Duodenal mucosa (tissue), 2 donors: Measurements from ENCODE around the gene RCOR2.
A peak's percentile ranks its signal among the peaks of the same experiment; 100 is the strongest.
"Not testable (repeated sequence)": the region's sequence is repeated elsewhere in the genome, so short reads cannot be mapped to it uniquely, and the experiment has no call there.

Source experiments
- H3K27ac ChIP-seq: one replicate; pipeline ENCODE4 v1.7.0; 2013; ENCODE audit warnings: low read depth, low read length
- H3K27me3 ChIP-seq, 2 donors: one replicate each; pipeline ENCODE4 v1.7.0; 2013; ENCODE audit warnings: low read length in 2 of 2, control low read depth in 1 of 2; ENCODE audit not compliant: insufficient read depth in 2 of 2, control insufficient read depth in 1 of 2
- H3K36me3 ChIP-seq, 2 donors: one replicate each; pipeline ENCODE4 v1.7.0; 2013; ENCODE audit warnings: low read length in 2 of 2, control low read depth in 1 of 2; ENCODE audit not compliant: insufficient read depth in 2 of 2, control insufficient read depth in 1 of 2
- H3K4me1 ChIP-seq, 2 donors: one replicate each; pipeline ENCODE4 v1.7.0; 2013; ENCODE audit warnings: low read length in 2 of 2, control low read depth in 1 of 2; ENCODE audit not compliant: insufficient read depth in 2 of 2, control insufficient read depth in 1 of 2
- H3K4me3 ChIP-seq, 2 donors: one replicate each; pipeline ENCODE4 v1.7.0; 2013; ENCODE audit warnings: low read length in 2 of 2, low read depth in 1 of 2
- H3K9ac ChIP-seq, 2 donors: one replicate each; pipeline ENCODE4 v1.7.0; 2013; ENCODE audit warnings: low read length in 2 of 2, low read depth in 1 of 2
- H3K9me3 ChIP-seq, 2 donors: one replicate each; pipeline ENCODE4 v1.7.0; 2013; ENCODE audit warnings: low read length in 2 of 2, control low read depth in 1 of 2; ENCODE audit not compliant: control insufficient read depth in 1 of 2

Gene RCOR2

DNA sequence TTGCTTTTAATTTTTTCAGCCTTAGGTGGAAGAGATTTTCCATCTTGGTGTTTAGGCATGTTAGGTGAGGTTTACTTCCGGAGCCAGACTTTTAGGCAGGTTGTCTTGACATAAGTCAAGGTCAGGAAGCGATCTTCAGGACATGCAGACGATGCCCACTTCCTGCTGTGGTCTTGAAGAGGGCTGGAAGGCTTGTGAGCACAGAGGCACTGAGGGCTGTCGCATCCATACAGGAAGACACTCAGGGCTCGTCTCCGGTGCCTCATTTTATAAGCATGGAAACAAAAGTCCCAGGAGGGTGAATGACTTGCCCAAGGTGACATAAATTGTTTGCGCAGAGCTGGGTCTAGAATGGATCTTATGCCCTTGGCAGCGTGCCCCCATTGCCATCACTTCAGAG lies 47.3 kb downstream of the RCOR2 start:
- H3K27me3 ChIP-seq: no peaks in the 10 kb centered on the region
- peaks cover 78 to 84% of the 10 kb centered on the region in 2 donors for H3K4me1 ChIP-seq
- H3K4me3 ChIP-seq: no peak overlapping the region
- peaks cover 0 to 5% of the 10 kb centered on the region in 2 donors for H3K36me3 ChIP-seq
- H3K27ac ChIP-seq: no peak overlapping the region
- H3K9ac ChIP-seq: peak overlapping the region in 1 of 2 donors; percentile 27
- H3K9me3 ChIP-seq: no peaks in the 10 kb centered on the region

- Histone ChIP-seq H3K9ac (peak overlapping the region in 1 of 2 donors; percentile 27), H3K4me3 (peak overlapping the region in 1 of 2 donors; percentile 32), H3K9me3 (no peaks in the 10 kb centered on the region), H3K4me1 (peaks cover 78 to 79% of the 10 kb centered on the region in 2 donors), H3K27me3 (no peaks in the 10 kb centered on the region), H3K27ac (no peak overlapping the region), H3K36me3 (peaks cover 0 to 5% of the 10 kb centered on the region in 2 donors)
These were observed 47.8 kb downstream of the RCOR2 start for GRCh38 chr11:63869171-63869591.

GRCh38 chr11:63868399-63869064 lies 48.4 kb downstream of the RCOR2 start:
- Histone ChIP-seq H3K4me3 (peak overlapping the region in 1 of 2 donors; percentile 32), H3K9me3 (no peaks in the 10 kb centered on the region), H3K4me1 (peaks cover 72 to 74% of the 10 kb centered on the region in 2 donors), H3K27me3 (no peaks in the 10 kb centered on the region), H3K27ac (no peak overlapping the region), H3K9ac (no peak overlapping the region), H3K36me3 (peaks cover 0 to 3% of the 10 kb centered on the region in 2 donors)

DNA sequence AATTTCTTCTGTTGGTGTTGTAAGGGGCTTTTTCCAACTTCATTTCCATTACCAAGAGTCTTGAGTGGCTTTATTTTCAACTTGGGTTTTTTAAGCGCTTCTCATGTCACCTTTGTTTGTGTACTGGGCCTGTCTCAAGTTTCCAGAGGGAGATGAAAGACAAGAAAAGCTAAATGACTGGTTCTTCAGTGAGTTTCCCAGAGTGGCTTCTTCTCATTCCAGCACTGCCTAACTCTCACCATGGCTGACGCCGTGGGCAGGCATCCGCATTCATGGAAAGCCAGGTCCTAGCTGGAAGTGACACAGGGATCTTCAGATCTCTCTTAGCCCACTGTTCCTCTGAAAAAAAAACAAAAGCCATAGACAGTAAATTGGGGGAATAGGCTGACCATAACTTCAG lies 49.5 kb downstream of the RCOR2 start:
- Histone ChIP-seq H3K9ac (no peak overlapping the region), H3K4me1 (peaks cover 70 to 73% of the 10 kb centered on the region in 2 donors), H3K36me3 (peaks cover 0 to 3% of the 10 kb centered on the region in 2 donors), H3K27ac (no peak overlapping the region), H3K4me3 (no peak overlapping the region), H3K9me3 (no peaks in the 10 kb centered on the region), H3K27me3 (no peaks in the 10 kb centered on the region)

DNA sequence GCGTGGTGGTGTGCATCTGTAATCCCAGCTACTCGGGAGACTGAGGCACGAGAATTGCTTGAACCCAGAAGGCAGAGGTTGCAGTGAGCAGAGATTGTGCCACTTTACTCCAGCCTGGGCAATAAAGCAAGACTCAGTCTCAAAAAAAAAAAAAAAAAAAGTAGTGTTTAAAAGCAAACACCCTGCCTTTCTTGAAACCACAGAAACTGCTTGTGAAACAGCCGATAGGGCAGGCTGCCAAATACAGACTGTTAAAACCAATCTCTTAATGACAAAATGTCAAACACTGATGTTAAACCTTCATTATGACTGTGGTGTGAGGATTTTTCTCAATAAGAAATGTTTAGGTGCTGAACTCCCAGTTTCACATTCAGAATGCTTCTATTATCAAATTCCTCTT lies 50.8 kb downstream of the RCOR2 start:
- Histone ChIP-seq H3K36me3 (peaks cover 5 to 13% of the 10 kb centered on the region in 2 donors), H3K9ac (no peak overlapping the region), H3K9me3 (no peaks in the 10 kb centered on the region), H3K4me1 (peaks cover 62 to 68% of the 10 kb centered on the region in 2 donors), H3K27me3 (no peaks in the 10 kb centered on the region), H3K27ac (no peak overlapping the region), H3K4me3 (no peak overlapping the region)

GRCh38 chr11:63863620-63864019 lies 53.3 kb downstream of the RCOR2 start:
- Histone ChIP-seq H3K4me1 (peaks cover 42 to 47% of the 10 kb centered on the region in 2 donors), H3K36me3 (peaks cover 10 to 13% of the 10 kb centered on the region in 2 donors)
- not testable (repeated sequence) for H3K9ac ChIP-seq, H3K27ac ChIP-seq, H3K4me3 ChIP-seq, H3K27me3 ChIP-seq, H3K9me3 ChIP-seq

GRCh38 chr11:63862923-63863322 lies 54.0 kb downstream of the RCOR2 start:
- Histone ChIP-seq H3K9ac (no peak overlapping the region), H3K4me1 (peaks cover 45 to 49% of the 10 kb centered on the region in 2 donors), H3K4me3 (no peak overlapping the region), H3K36me3 (peaks cover 10 to 13% of the 10 kb centered on the region in 2 donors), H3K9me3 (no peaks in the 10 kb centered on the region), H3K27me3 (no peaks in the 10 kb centered on the region), H3K27ac (no peak overlapping the region)
